OCI-LY7 (cell line): Measurements from ENCODE around the gene STK32A. TPM values are rescaled to one million over a fixed set of nuclear protein-coding genes. Genes with fewer than 3 reads are reported as not detected.

Source experiments
- BruUV-seq: library from RNA; stranded (reverse); fragments of 400-500 nt; replicated peaks from 2 replicates; lab custom pipeline; 2021; lab: Mats Ljungman, UMichigan
- CTCF ChIA-PET: fragments of 300-600 bp; sonication (Branson Sonifier 250); formaldehyde crosslinking; loops from one replicate; lab custom pipeline; 2022; ENCODE audit warnings: antibody characterized with exemption; ENCODE audit not compliant: unreplicated experiment; lab: Charles Lee
- POLR2A ChIA-PET: fragments of 300-600 bp; sonication (Branson Sonifier 250); formaldehyde crosslinking; loops from one replicate; lab custom pipeline; 2022; ENCODE audit warnings: antibody characterized with exemption; lab: Charles Lee
- DNase-seq: peaks from one replicate; pipeline ENCODE4 v3.0.0-alpha.2; 2015; ENCODE audit warnings: low spot score
- H2AFZ ChIP-seq: fragments of 200-600 bp; sonication (generic), shearing (Covaris generic); 2 replicates; pipeline ENCODE4 v1.6.1; 2014; ENCODE audit warnings: mild to moderate bottlenecking, antibody characterized with exemption, low read length, moderate library complexity
- H3K27ac ChIP-seq: fragments of 200-600 bp; sonication (generic); 2 replicates; pipeline ENCODE4 v1.5.1; 2014; ENCODE audit warnings: mixed run types, low read depth, mild to moderate bottlenecking, moderate library complexity, low read length, inconsistent platforms; ENCODE audit not compliant: poor library complexity, severe bottlenecking
- H3K36me3 ChIP-seq: fragments of 200-600 bp; sonication (generic); 2 replicates; pipeline ENCODE4 v1.6.1; 2014; ENCODE audit warnings: mild to moderate bottlenecking, antibody characterized with exemption, low read length, moderate library complexity, mixed read lengths; ENCODE audit not compliant: insufficient read depth
- H3K4me1 ChIP-seq: fragments of 200-600 bp; sonication (generic); 2 replicates; pipeline ENCODE4 v1.5.1; 2014; ENCODE audit warnings: mild to moderate bottlenecking, low read length; ENCODE audit not compliant: insufficient read depth, poor library complexity, severe bottlenecking
- H3K4me2 ChIP-seq: fragments of 200-600 bp; sonication (generic); 2 replicates; pipeline ENCODE4 v1.6.1; 2014; ENCODE audit warnings: mild to moderate bottlenecking, low read length
- H3K4me3 ChIP-seq: fragments of 200-600 bp; sonication (generic); 2 replicates; pipeline ENCODE4 v1.5.1; 2014; ENCODE audit warnings: mild to moderate bottlenecking, low read depth, low read length; ENCODE audit not compliant: poor library complexity, severe bottlenecking
- H3K79me2 ChIP-seq: fragments of 200-600 bp; sonication (generic); 2 replicates; pipeline ENCODE4 v1.6.1; 2016; ENCODE audit warnings: low read depth, mild to moderate bottlenecking, low read length, moderate library complexity, mixed read lengths; ENCODE audit not compliant: insufficient read depth
- H3K9me2 ChIP-seq: fragments of 200-600 bp; sonication (generic); 2 replicates; pipeline ENCODE4 v1.6.1; 2016; ENCODE audit warnings: mild to moderate bottlenecking, low read length, mixed read lengths; ENCODE audit not compliant: insufficient read depth
- H3K9me3 ChIP-seq: fragments of 200-600 bp; sonication (generic); 2 replicates; pipeline ENCODE4 v1.6.1; 2014; ENCODE audit warnings: mild to moderate bottlenecking, mixed run types, low read length, mixed read lengths
- H4K20me1 ChIP-seq: fragments of 200-600 bp; sonication (generic); 2 replicates; pipeline ENCODE4 v1.6.1; 2014; ENCODE audit warnings: mild to moderate bottlenecking, antibody characterized with exemption, low read length, moderate library complexity, mixed read lengths; ENCODE audit not compliant: insufficient read depth
- CTCF ChIP-seq: fragments of 200-600 bp; sonication (generic); conservative IDR thresholded peaks from 2 replicates; pipeline ENCODE4 v1.5.1; 2014; ENCODE audit warnings: mild to moderate bottlenecking, antibody characterized with exemption, low read length, moderate library complexity, mixed read lengths
- EZH2phosphoT487 ChIP-seq: fragments of 200-600 bp; sonication (generic); IDR thresholded peaks from 2 replicates; pipeline ENCODE4 v1.6.1; 2018; ENCODE audit warnings: low read depth, borderline replicate concordance, mild to moderate bottlenecking, mixed run types, antibody characterized with exemption, low read length, moderate library complexity, mixed read lengths
- intact Hi-C: fragments of 100-400 bp; cut with micrococcal nuclease; formaldehyde crosslinking; loops from one replicate; pipeline ENCODE4 v1.10.0; 2022; ENCODE audit not compliant: unreplicated experiment
- total RNA-seq, 2 experiments: library from RNA; depleted of rRNA in 1 of 2; stranded (reverse); fragments of >200 nt in 1 of 2; shearing (Covaris generic) in 1 of 2; gene quantifications; 2 replicates each; pipeline ENCODE4 v1.2.3, GENCODE V29; 2014 to 2022

Gene STK32A
- total RNA-seq, 2 experiments from 2014 or later, result not detected

- Histone ChIP-seq H2AFZ (no peak overlapping the region), H4K20me1 (no peaks in the 10 kb centered on the region), H3K36me3 (no peaks in the 10 kb centered on the region), H3K9me2 (no peaks in the 10 kb centered on the region), H3K4me1 (no peaks in the 10 kb centered on the region), H3K4me2 (no peak overlapping the region), H3K9me3 (no peaks in the 10 kb centered on the region), H3K79me2 (no peaks in the 10 kb centered on the region), H3K4me3 (no peak overlapping the region), H3K27ac (no peak overlapping the region)
- intact Hi-C loops, result no loop called here
- BruUV-seq, result no TSS peak
- TF ChIP-seq EZH2phosphoT487 (no peak), CTCF (no peak)
- POLR2A ChIA-PET, result no interaction called here
- CTCF ChIA-PET, result no interaction called here
- no peak for DNase-seq
Measured at GRCh38 chr5:147415651-147416050, 180.8 kb downstream of the STK32A start.

GRCh38 chr5:147417135-147417813 is 182.4 kb downstream of the STK32A start:
- Histone ChIP-seq H3K4me2 (no peak overlapping the region), H3K27ac (no peak overlapping the region), H3K36me3 (no peaks in the 10 kb centered on the region), H3K9me2 (no peaks in the 10 kb centered on the region), H2AFZ (no peak overlapping the region), H3K4me3 (no peak overlapping the region), H3K4me1 (no peaks in the 10 kb centered on the region), H3K9me3 (no peaks in the 10 kb centered on the region), H3K79me2 (no peaks in the 10 kb centered on the region), H4K20me1 (no peaks in the 10 kb centered on the region)
- TF ChIP-seq CTCF (no peak), EZH2phosphoT487 (no peak)
- BruUV-seq, result no TSS peak
- POLR2A ChIA-PET, result interaction anchor here (1.2 kb wide), 1 partner anchor 30 kb away, joined by 3 read pairs; no protein-coding TSS in a partner anchor
- CTCF ChIA-PET, result no interaction called here
- intact Hi-C loops, result no loop called here
- no peak for DNase-seq

GRCh38 chr5:147418613-147419012 is 183.8 kb downstream of the STK32A start:
- POLR2A ChIA-PET, result interaction anchor here (1.0 kb wide), 1 partner anchor 12 kb away, joined by 3 read pairs; no protein-coding TSS in a partner anchor
- no peaks in the 10 kb centered on the region for H3K9me2 ChIP-seq
- no peaks in the 10 kb centered on the region for H3K9me3 ChIP-seq
- H3K4me1 ChIP-seq, result no peaks in the 10 kb centered on the region
- no peaks in the 10 kb centered on the region for H3K79me2 ChIP-seq
- CTCF ChIA-PET, result no interaction called here
- no peak overlapping the region for H2AFZ ChIP-seq
- TF ChIP-seq CTCF, result no peak
- no peak for TF ChIP-seq EZH2phosphoT487
- H3K27ac ChIP-seq, result no peak overlapping the region
- intact Hi-C loops, result no loop called here
- H3K4me3 ChIP-seq, result no peak overlapping the region
- no peaks in the 10 kb centered on the region for H4K20me1 ChIP-seq
- H3K36me3 ChIP-seq, result no peaks in the 10 kb centered on the region
- no peak overlapping the region for H3K4me2 ChIP-seq
- BruUV-seq, result no TSS peak
- DNase-seq, result no peak
